ENCODE measurements around the gene AUTS2. TPM values are rescaled to one million over a fixed set of nuclear protein-coding genes. Genes with fewer than 3 reads are reported as not detected.
A peak's percentile ranks its signal among the peaks of the same experiment; 100 is the strongest.

Gene AUTS2
- total RNA-seq, 1 donor from 2014 or later = 2.1 TPM

- Mint-ChIP-seq H3K27ac (peak overlapping the region; percentile 53), H3K27me3 (peaks cover 53% of the 10 kb centered on the region), H3K4me3 (peak overlapping the region; percentile 84), H3K4me1 (peaks cover 4% of the 10 kb centered on the region), H3K9me3 (no peaks in the 10 kb centered on the region), H3K36me3 (ENCODE audit: low read depth) (peaks cover 2% of the 10 kb centered on the region)
- intact Hi-C loops (cut with micrococcal nuclease) = loop anchor here (10.0 kb wide), 2 partner anchors 100 to 240 kb away; no protein-coding TSS in a partner anchor
- peak; percentile 60 for DNase-seq
These were observed 1096.2 kb downstream of the AUTS2 start for GRCh38 chr7:70694434-70694970.

- Mint-ChIP-seq H3K4me3 (peak overlapping the region; percentile 84), H3K27ac (peak overlapping the region; percentile 53), H3K36me3 (ENCODE audit: low read depth) (peaks cover 2% of the 10 kb centered on the region), H3K9me3 (no peaks in the 10 kb centered on the region), H3K27me3 (peaks cover 53% of the 10 kb centered on the region), H3K4me1 (peaks cover 4% of the 10 kb centered on the region)
- no peak for DNase-seq
- intact Hi-C loops (cut with micrococcal nuclease) = loop anchor here (5.0 to 10.0 kb wide), 3 partner anchors 48 to 240 kb away; no protein-coding TSS in a partner anchor
These were observed 1096.9 kb downstream of the AUTS2 start for GRCh38 chr7:70694971-70695794.

- H3K4me1 Mint-ChIP-seq = peaks cover 4% of the 10 kb centered on the region
- intact Hi-C loops (cut with micrococcal nuclease) = loop anchor here (5.0 to 10.0 kb wide), 3 partner anchors 48 to 241 kb away; no protein-coding TSS in a partner anchor
- H3K4me3 Mint-ChIP-seq = peak overlapping the region; percentile 84
- H3K27me3 Mint-ChIP-seq = peaks cover 53% of the 10 kb centered on the region
- H3K27ac Mint-ChIP-seq = peak overlapping the region; percentile 41
- peaks cover 2% of the 10 kb centered on the region for H3K36me3 Mint-ChIP-seq (ENCODE audit: low read depth)
- no peak for DNase-seq
- H3K9me3 Mint-ChIP-seq = no peaks in the 10 kb centered on the region
These were observed 1097.5 kb downstream of the AUTS2 start for GRCh38 chr7:70695795-70696083.

GRCh38 chr7:70696201-70696754, 1098.0 kb downstream of the AUTS2 start:
- H3K4me3 Mint-ChIP-seq = peak overlapping the region; percentile 84
- peaks cover 4% of the 10 kb centered on the region for H3K4me1 Mint-ChIP-seq
- H3K27ac Mint-ChIP-seq = no peak overlapping the region
- peaks cover 2% of the 10 kb centered on the region for H3K36me3 Mint-ChIP-seq (ENCODE audit: low read depth)
- H3K9me3 Mint-ChIP-seq = no peaks in the 10 kb centered on the region
- peaks cover 49% of the 10 kb centered on the region for H3K27me3 Mint-ChIP-seq
- DNase-seq = no peak
- intact Hi-C loops (cut with micrococcal nuclease) = loop anchor here (5.0 to 10.0 kb wide), 3 partner anchors 49 to 241 kb away; no protein-coding TSS in a partner anchor

- DNase-seq = peak; percentile 73
- no peak overlapping the region for H3K4me3 Mint-ChIP-seq
- H3K4me1 Mint-ChIP-seq = peaks cover 4% of the 10 kb centered on the region
- no peak overlapping the region for H3K27ac Mint-ChIP-seq
- peaks cover 37% of the 10 kb centered on the region for H3K27me3 Mint-ChIP-seq
- H3K9me3 Mint-ChIP-seq = no peaks in the 10 kb centered on the region
- peaks cover 2% of the 10 kb centered on the region for H3K36me3 Mint-ChIP-seq (ENCODE audit: low read depth)
- intact Hi-C loops (cut with micrococcal nuclease) = loop anchor here (5.0 to 10.0 kb wide), 3 partner anchors 51 to 244 kb away; no protein-coding TSS in a partner anchor
These were observed 1100.1 kb downstream of the AUTS2 start for GRCh38 chr7:70698219-70698832.

GRCh38 chr7:70699271-70699670, 1101.0 kb downstream of the AUTS2 start:
- no peak overlapping the region for H3K4me3 Mint-ChIP-seq
- H3K36me3 Mint-ChIP-seq (ENCODE audit: low read depth) = peaks cover 2% of the 10 kb centered on the region
- no peak overlapping the region for H3K27ac Mint-ChIP-seq
- peaks cover 34% of the 10 kb centered on the region for H3K27me3 Mint-ChIP-seq
- intact Hi-C loops (cut with micrococcal nuclease) = loop anchor here (5.0 to 10.0 kb wide), 3 partner anchors 52 to 244 kb away; no protein-coding TSS in a partner anchor
- DNase-seq = no peak
- peaks cover 4% of the 10 kb centered on the region for H3K4me1 Mint-ChIP-seq
- H3K9me3 Mint-ChIP-seq = no peaks in the 10 kb centered on the region

GRCh38 chr7:70700055-70700940, 1102.0 kb downstream of the AUTS2 start:
- Mint-ChIP-seq H3K4me3 (no peak overlapping the region), H3K36me3 (ENCODE audit: low read depth) (peaks cover 2% of the 10 kb centered on the region), H3K27me3 (peaks cover 32% of the 10 kb centered on the region), H3K27ac (no peak overlapping the region), H3K9me3 (no peaks in the 10 kb centered on the region), H3K4me1 (peaks cover 4% of the 10 kb centered on the region)
- intact Hi-C loops (cut with micrococcal nuclease) = no loop called here
- no peak for DNase-seq

- Mint-ChIP-seq H3K27me3 (peaks cover 25% of the 10 kb centered on the region), H3K27ac (no peak overlapping the region), H3K9me3 (no peaks in the 10 kb centered on the region), H3K4me3 (no peak overlapping the region), H3K36me3 (ENCODE audit: low read depth) (no peaks in the 10 kb centered on the region), H3K4me1 (no peaks in the 10 kb centered on the region)
- no peak for DNase-seq
- intact Hi-C loops (cut with micrococcal nuclease) = no loop called here
These were observed 1102.7 kb downstream of the AUTS2 start for GRCh38 chr7:70700941-70701425.

- Mint-ChIP-seq H3K36me3 (ENCODE audit: low read depth) (no peaks in the 10 kb centered on the region), H3K4me1 (no peaks in the 10 kb centered on the region), H3K4me3 (no peak overlapping the region), H3K27me3 (peaks cover 20% of the 10 kb centered on the region), H3K9me3 (no peaks in the 10 kb centered on the region), H3K27ac (no peak overlapping the region)
- no peak for DNase-seq
- intact Hi-C loops (cut with micrococcal nuclease) = no loop called here
These were observed 1103.2 kb downstream of the AUTS2 start for GRCh38 chr7:70701477-70701876.

- DNase-seq = no peak
These were observed 1103.7 kb downstream of the AUTS2 start for GRCh38 chr7:70701991-70702390.

GRCh38 chr7:70703785-70704184, 1105.5 kb downstream of the AUTS2 start:
- H3K36me3 Mint-ChIP-seq (ENCODE audit: low read depth) = no peaks in the 10 kb centered on the region
- H3K27me3 Mint-ChIP-seq = no peaks in the 10 kb centered on the region
- no peak overlapping the region for H3K27ac Mint-ChIP-seq
- H3K4me1 Mint-ChIP-seq = no peaks in the 10 kb centered on the region
- H3K9me3 Mint-ChIP-seq = no peaks in the 10 kb centered on the region
- intact Hi-C loops (cut with micrococcal nuclease) = no loop called here
- no peak for DNase-seq
- H3K4me3 Mint-ChIP-seq = no peak overlapping the region

More at GRCh38 chr7:70701991-70702390, 1103.7 kb downstream of the AUTS2 start:
- H3K4me1 Mint-ChIP-seq = no peaks in the 10 kb centered on the region
- intact Hi-C loops (cut with micrococcal nuclease) = no loop called here
- H3K4me3 Mint-ChIP-seq = no peak overlapping the region
- no peaks in the 10 kb centered on the region for H3K36me3 Mint-ChIP-seq (ENCODE audit: low read depth)
- H3K27me3 Mint-ChIP-seq = peaks cover 15% of the 10 kb centered on the region
- H3K9me3 Mint-ChIP-seq = no peaks in the 10 kb centered on the region
- H3K27ac Mint-ChIP-seq = no peak overlapping the region

GRCh38 chr7:70704831-70705346, 1106.6 kb downstream of the AUTS2 start:
- H3K27ac Mint-ChIP-seq = no peak overlapping the region
- no peaks in the 10 kb centered on the region for H3K27me3 Mint-ChIP-seq
- H3K9me3 Mint-ChIP-seq = no peaks in the 10 kb centered on the region
- DNase-seq = no peak
- no peaks in the 10 kb centered on the region for H3K4me1 Mint-ChIP-seq
- intact Hi-C loops (cut with micrococcal nuclease) = no loop called here
- H3K4me3 Mint-ChIP-seq = no peak overlapping the region
- no peaks in the 10 kb centered on the region for H3K36me3 Mint-ChIP-seq (ENCODE audit: low read depth)

GRCh38 chr7:70706204-70706603, 1107.9 kb downstream of the AUTS2 start:
- Mint-ChIP-seq H3K36me3 (ENCODE audit: low read depth) (no peaks in the 10 kb centered on the region), H3K9me3 (no peaks in the 10 kb centered on the region), H3K4me3 (no peak overlapping the region), H3K4me1 (no peaks in the 10 kb centered on the region), H3K27me3 (no peaks in the 10 kb centered on the region), H3K27ac (no peak overlapping the region)
- intact Hi-C loops (cut with micrococcal nuclease) = no loop called here
- no peak for DNase-seq

All from activated CD4-positive, alpha-beta T cell treated with anti-CD3 and anti-CD28 coated beads, Interleukin-2, amount 10 ng/mL, durations not matched to agents 24 days and 14 days (primary cell).